ENCODE measurements around the gene CST9L. TPM values are rescaled to one million over a fixed set of nuclear protein-coding genes. Genes with fewer than 3 reads are reported as not detected.

Gene CST9L
- total RNA-seq, 1 experiment from 2014 or later, result not detected

DNA sequence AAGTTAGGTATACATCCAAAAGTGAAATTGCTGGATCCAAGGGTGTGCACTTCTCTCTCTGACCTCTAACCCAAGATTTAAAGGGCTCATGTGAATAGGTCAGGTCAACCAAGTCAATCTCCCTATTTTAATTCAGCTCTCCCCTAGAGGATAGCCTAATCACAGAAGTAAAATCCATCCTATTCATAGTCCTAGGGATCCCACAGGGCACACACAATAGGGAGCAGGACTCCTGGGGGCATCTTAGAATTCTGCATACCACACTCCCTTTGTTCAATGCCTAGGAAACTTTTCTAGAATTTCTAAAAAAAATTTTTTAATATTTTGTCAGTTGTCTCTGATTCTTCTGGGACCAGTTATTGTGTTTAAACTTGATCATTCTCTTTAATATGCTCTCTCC is 35.1 kb downstream of the CST9L start:
- H3K9ac ChIP-seq (ENCODE audit: low read length), result no peak overlapping the region
- no peak overlapping the region for H2AFZ ChIP-seq (ENCODE audit: low read depth, low read length, poor library complexity, severe bottlenecking)
- H3K4me2 ChIP-seq (ENCODE audit: low read length), result no peak overlapping the region
- DNase-seq (ENCODE audit: low read depth, low spot score) (no peak), ATAC-seq (no peak)
- no peaks in the 10 kb centered on the region for H3K36me3 ChIP-seq (ENCODE audit: control insufficient read depth in 1 of 2, insufficient read depth in 2 of 2, low read length in 2 of 2)
- intact Hi-C loops (cut with micrococcal nuclease), result no loop called here
- H3K4me3 ChIP-seq (replicated peaks in 1 of 2; ENCODE audit: low read depth in 1 of 2, low read length in 2 of 2), result no peak overlapping the region
- H3K9me2 ChIP-seq (ENCODE audit: insufficient read depth), result no peaks in the 10 kb centered on the region
- H3K79me2 ChIP-seq (ENCODE audit: insufficient read depth, low read length), result no peaks in the 10 kb centered on the region
- H3K27ac ChIP-seq (ENCODE audit: low read depth, low read length), result no peak overlapping the region
- POLR2A ChIA-PET, result no interaction called here
- H3K4me1 ChIP-seq (ENCODE audit: control insufficient read depth in 1 of 2, insufficient read depth in 2 of 2, low read length in 2 of 2), result 0 out of 4 replicates have a peak, but pooled peaks cover 0 to 5% of the 10 kb centered on the region in 2 experiments
- TF ChIP-seq TCF7L2 (IDR thresholded peaks at IDR 0.05; ENCODE audit: borderline replicate concordance, extremely low read depth, insufficient read depth, insufficient read length) (no peak), JUND (IDR thresholded peaks at IDR 0.05) (no peak), SRF (IDR thresholded peaks at IDR 0.05; ENCODE audit: low read depth) (no peak), CBX3 (IDR thresholded peaks at IDR 0.05; ENCODE audit: low read depth) (no peak), ZFX (IDR thresholded peaks at IDR 0.05) (no peak), RAD21 (IDR thresholded peaks at IDR 0.05; ENCODE audit: low read depth) (no peak), EGR1 (IDR thresholded peaks at IDR 0.05; ENCODE audit: low read depth) (no peak), SP1 (IDR thresholded peaks at IDR 0.05; ENCODE audit: low read depth) (no peak), FOSL1 (IDR thresholded peaks at IDR 0.05; ENCODE audit: low read depth) (no peak), CEBPB (IDR thresholded peaks at IDR 0.05; ENCODE audit: low read depth) (no peak), ZNF274 (IDR thresholded peaks at IDR 0.05; ENCODE audit: low read depth, low read length) (no peak), EZH2phosphoT487 (IDR thresholded peaks at IDR 0.05; ENCODE audit: borderline replicate concordance) (no peak), YY1 (IDR thresholded peaks at IDR 0.05; ENCODE audit: extremely low read depth, insufficient replicate concordance, low read depth, low read length) (no peak), ELF1 (IDR thresholded peaks at IDR 0.05; ENCODE audit: borderline replicate concordance, low read depth) (no peak), POLR2A (IDR thresholded peaks at IDR 0.05; ENCODE audit: borderline replicate concordance, extremely low read depth, insufficient read depth, insufficient read length) (no peak), POLR2AphosphoS5 (IDR thresholded peaks at IDR 0.05; ENCODE audit: low read depth, low read length) (no peak)
- TF ChIP-seq, protein P1, sequence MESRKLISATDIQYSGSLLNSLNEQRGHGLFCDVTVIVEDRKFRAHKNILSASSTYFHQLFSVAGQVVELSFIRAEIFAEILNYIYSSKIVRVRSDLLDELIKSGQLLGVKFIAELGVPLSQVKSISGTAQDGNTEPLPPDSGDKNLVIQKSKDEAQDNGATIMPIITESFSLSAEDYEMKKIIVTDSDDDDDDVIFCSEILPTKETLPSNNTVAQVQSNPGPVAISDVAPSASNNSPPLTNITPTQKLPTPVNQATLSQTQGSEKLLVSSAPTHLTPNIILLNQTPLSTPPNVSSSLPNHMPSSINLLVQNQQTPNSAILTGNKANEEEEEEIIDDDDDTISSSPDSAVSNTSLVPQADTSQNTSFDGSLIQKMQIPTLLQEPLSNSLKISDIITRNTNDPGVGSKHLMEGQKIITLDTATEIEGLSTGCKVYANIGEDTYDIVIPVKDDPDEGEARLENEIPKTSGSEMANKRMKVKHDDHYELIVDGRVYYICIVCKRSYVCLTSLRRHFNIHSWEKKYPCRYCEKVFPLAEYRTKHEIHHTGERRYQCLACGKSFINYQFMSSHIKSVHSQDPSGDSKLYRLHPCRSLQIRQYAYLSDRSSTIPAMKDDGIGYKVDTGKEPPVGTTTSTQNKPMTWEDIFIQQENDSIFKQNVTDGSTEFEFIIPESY (IDR thresholded peaks at IDR 0.05; ENCODE audit: extremely low read depth, insufficient replicate concordance, low read length), result no peak
- TF ChIP-seq, protein P2, sequence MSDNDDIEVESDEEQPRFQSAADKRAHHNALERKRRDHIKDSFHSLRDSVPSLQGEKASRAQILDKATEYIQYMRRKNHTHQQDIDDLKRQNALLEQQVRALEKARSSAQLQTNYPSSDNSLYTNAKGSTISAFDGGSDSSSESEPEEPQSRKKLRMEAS (IDR thresholded peaks at IDR 0.05), result no peak
- RAD21 ChIA-PET (ENCODE audit: low non-redundant PET in 1 of 2, low total read pairs in 2 of 2, uncharacterized antibody in 2 of 2, unreplicated experiment in 2 of 2), result no interaction called here
- no TSS peak for BruUV-seq (replicated peaks)
- H3K9me3 ChIP-seq (ENCODE audit: control insufficient read depth in 1 of 2, insufficient read depth in 1 of 2, low read depth in 1 of 2, low read length in 2 of 2), result no peaks in the 10 kb centered on the region
- CTCF ChIA-PET, result no interaction called here
- 0 out of 2 replicates have a peak, but pooled peaks cover 6% of the 10 kb centered on the region for H3K27me3 ChIP-seq (ENCODE audit: insufficient read depth, low read length)
- H4K20me1 ChIP-seq (ENCODE audit: insufficient read depth), result no peaks in the 10 kb centered on the region
